GM12874 (cell line): Measurements from ENCODE around the gene RCOR1.

Experiments used
- TF ChIP-seq, protein P1 (sequence below): IDR thresholded peaks from 2 replicates; pipeline ENCODE4 v1.5.1; 2011; ENCODE audit warnings: low read depth, mild to moderate bottlenecking, control low read depth, low read length, moderate library complexity; ENCODE audit not compliant: insufficient read depth

The RCOR1 gene

DNA sequence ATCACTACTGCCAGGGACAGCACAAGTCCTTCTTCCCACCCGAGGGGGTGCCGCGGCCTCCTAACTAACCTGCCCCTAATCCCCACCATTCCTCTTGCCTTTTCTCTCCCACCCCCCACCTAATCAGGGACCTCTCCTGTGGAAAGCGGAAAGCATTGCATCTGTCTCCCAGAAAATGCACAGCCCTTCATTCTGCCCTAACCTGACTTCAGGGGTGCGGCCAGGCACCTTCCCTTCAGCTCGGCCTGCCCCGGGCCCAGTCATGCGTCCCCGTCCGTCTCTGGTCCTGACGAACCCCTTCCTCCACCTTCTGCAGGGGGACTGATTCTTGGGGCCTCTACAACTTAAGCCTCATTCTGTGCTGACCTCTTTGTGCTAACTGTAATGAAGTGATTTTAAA is 140.9 kb downstream of the RCOR1 start:
- TF ChIP-seq, protein P1, sequence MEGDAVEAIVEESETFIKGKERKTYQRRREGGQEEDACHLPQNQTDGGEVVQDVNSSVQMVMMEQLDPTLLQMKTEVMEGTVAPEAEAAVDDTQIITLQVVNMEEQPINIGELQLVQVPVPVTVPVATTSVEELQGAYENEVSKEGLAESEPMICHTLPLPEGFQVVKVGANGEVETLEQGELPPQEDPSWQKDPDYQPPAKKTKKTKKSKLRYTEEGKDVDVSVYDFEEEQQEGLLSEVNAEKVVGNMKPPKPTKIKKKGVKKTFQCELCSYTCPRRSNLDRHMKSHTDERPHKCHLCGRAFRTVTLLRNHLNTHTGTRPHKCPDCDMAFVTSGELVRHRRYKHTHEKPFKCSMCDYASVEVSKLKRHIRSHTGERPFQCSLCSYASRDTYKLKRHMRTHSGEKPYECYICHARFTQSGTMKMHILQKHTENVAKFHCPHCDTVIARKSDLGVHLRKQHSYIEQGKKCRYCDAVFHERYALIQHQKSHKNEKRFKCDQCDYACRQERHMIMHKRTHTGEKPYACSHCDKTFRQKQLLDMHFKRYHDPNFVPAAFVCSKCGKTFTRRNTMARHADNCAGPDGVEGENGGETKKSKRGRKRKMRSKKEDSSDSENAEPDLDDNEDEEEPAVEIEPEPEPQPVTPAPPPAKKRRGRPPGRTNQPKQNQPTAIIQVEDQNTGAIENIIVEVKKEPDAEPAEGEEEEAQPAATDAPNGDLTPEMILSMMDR: no peak

DNA sequence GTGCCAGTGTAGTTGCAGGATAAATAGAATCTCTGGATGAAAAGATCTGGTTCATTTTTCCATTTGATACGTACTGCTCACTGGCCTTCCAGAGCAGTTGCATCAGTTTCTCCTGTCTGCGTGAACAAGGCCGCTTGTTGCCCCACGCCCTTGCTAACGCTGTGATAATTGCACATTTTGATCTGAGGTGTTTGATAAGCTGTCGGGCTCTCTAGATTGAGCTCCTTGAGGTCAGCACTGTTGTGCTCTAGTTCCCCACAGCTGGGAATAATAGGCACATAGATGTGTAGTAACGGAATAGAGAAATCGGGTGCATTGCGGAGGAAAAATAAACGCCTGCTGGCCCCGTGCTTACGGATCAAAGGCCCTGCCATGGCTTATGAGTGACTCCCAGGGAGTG is 142.0 kb downstream of the RCOR1 start:
- TF ChIP-seq, protein P1: no peak

DNA sequence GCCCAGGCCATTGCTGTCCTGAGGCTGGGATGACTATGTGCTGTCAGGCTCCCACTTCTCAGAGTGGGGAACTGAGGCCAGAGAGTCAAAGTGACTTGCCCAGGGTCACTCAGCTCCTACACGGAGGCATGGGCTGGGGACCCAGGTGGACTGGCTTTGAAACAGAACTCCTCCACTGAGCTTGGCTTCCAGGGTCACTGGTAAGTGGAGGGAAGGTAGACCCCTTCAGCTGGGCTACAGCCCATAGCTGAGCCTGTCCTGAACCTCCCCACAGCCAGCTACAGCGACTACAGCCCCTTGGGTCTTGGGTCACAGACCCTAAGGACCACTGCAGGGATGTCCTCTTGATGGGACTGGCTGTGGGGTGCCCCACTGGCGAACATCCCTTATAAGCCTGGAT is 144.5 kb downstream of the RCOR1 start:
- TF ChIP-seq, protein P1: no peak

DNA sequence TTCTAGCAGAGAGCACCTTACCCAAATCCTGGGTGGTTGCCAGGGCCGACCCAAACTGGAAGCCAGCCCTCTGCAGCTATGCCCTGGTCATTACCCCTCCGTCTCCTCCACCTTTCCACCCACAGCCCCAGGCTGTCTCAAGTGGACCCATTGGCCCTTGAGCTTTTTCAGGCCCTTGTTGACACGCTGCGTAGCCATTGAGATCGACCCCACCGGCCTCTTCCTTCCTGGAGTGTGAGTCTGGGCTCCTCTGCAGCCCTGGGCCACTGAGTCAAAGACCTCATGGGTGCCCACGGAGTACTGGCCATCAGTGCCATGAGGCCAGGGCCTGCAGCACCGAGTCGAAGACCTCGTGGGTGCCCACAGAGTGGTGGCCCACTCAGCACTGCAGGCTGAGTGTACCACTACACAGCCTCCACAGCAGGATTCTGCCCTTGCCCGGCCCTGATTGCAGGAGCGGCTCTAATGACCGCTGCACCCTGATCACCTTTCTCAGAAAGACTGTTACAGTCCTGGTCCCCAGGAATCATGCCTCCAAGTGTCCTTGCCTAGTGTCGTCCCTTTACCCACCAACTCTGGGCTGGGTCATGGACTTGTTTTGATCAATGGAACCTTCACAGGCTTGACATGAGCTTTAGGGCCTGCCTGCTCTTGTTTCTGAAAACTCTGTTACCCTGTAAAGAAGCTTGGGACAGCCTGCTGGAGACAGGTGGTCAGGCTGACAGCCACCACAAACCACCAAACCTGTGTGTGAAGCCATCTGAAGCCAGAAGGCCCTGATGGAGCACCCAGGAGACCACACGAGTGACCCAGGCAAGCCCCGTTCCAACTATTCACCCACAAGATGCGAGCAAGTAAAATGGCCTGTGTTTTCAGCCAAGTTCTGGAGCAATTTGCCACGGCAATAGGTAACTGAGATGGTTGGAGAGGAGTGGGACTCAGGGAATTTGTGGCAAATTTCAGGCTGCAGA is 145.2 kb downstream of the RCOR1 start:
- TF ChIP-seq, protein P1: no peak

DNA sequence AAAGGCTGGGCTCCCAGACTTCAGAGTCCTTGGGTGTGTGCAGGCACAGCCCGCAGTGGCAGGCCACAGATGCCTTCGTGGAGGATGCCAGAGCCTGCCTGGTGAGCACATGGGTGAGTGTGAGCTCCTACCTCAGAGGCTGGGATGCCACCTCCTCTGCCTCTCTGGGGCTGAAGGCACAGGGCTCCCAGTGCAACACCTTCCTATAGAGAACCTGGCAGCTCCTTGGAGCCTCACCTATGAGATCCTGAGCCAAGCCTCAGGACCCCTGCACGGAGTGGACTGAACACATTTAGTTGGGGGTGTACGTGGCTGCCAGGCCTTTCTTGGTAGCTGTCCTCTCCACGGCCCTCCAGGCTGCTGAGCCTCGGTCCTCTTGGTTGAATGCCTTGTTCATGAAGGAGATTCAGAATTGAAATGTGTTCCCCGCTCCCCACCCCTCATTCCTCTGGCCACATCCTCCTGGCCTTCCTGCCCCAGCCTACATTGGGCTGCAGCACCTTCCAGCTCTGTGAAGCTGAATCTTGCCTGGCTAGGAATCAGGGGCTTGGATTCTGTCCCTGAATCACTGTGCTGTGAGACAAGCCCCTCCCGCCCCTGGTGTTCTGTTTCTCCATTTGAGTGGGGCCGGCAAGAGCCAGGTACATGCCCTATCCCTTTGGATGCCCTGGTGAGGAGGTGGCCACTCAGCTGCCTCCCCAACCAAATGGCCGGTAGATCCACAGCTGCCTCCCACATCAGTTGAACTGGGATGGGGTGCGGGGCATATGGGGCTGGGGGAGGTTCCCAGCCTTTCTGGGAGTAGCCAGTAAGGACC is 146.1 kb downstream of the RCOR1 start:
- TF ChIP-seq, protein P1: no peak

GRCh38 chr14:102739190-102739469 is 146.7 kb downstream of the RCOR1 start:
- TF ChIP-seq, protein P1: no peak

DNA sequence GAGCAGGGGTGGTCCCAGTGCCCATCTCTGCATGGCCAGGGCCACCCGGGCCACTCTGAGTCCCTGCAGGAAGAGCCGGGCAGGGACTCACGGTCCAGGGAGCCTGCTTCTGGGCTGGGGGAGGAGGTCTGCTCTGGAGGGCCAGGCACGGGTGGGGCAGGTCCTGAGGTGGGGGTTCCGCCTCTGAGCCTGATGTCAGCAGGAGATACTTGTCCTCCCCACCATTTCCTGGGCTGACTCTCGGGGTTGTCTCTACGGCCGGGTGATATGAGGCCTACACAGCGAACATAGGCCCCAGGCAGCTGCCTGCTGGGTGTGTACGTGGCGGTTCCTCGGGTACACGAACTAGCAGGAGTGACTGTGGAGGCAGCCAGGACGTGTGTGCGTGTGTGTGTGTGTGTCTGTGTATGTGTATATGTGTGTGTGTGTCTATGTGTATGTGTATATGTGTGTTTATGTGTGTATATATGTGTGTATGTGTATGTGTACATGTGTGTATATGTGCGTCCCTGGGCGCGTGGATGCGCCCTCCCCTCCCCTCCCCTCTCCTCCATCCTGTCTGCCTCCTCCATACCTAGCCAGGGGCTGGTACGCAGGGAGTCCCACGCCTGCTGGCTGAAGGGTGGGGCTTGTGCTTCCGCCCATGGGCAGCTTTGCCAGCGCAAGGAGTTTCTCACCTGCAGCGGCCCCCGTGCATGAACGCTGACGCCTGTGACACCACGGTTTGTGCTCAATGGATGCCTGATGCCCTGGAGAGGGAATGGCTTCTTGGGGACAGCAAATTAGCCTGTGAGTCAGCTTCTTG is 154.4 kb downstream of the RCOR1 start:
- TF ChIP-seq, protein P1: no peak
